Loucy (cell line): ENCODE results near the gene RECQL5.

ENCODE experiments used
- H2AFZ ChIP-seq: fragments of 200-600 bp; sonication (generic); 2 replicates; pipeline ENCODE4 v1.6.0; 2016; ENCODE audit warnings: antibody characterized with exemption, mild to moderate bottlenecking, low read length, moderate library complexity
- H3F3A ChIP-seq: fragments of 200-600 bp; 2 replicates; pipeline ENCODE4 v1.6.0; 2016; ENCODE audit warnings: antibody characterized with exemption, low read depth, mild to moderate bottlenecking
- H3K27me3 ChIP-seq: fragments of 200-600 bp; sonication (generic); 2 replicates; pipeline ENCODE4 v1.6.1; 2014; ENCODE audit warnings: low read length, mild to moderate bottlenecking; ENCODE audit not compliant: insufficient read depth, poor library complexity, severe bottlenecking
- H3K36me3 ChIP-seq: fragments of 200-600 bp; sonication (generic); 2 replicates; pipeline ENCODE4 v1.6.1; 2016; ENCODE audit warnings: low read length; ENCODE audit not compliant: insufficient read depth
- H3K4me1 ChIP-seq: fragments of 200-600 bp; sonication (generic); 2 replicates; pipeline ENCODE4 v1.5.1; 2014; ENCODE audit warnings: low read length, mild to moderate bottlenecking; ENCODE audit not compliant: insufficient read depth, poor library complexity, severe bottlenecking
- H3K4me2 ChIP-seq: fragments of 200-600 bp; sonication (generic); 2 replicates; pipeline ENCODE4 v1.6.0; 2014; ENCODE audit warnings: antibody characterized with exemption, low read length, low read depth, mild to moderate bottlenecking; ENCODE audit not compliant: poor library complexity, severe bottlenecking
- H3K4me3 ChIP-seq: fragments of 200-600 bp; sonication (generic); 2 replicates; pipeline ENCODE4 v1.5.1; 2014; ENCODE audit warnings: low read length, mild to moderate bottlenecking, mixed read lengths; ENCODE audit not compliant: poor library complexity, severe bottlenecking
- H3K79me2 ChIP-seq: fragments of 200-600 bp; sonication (generic); 2 replicates; pipeline ENCODE4 v1.6.1; 2014; ENCODE audit warnings: low read length; ENCODE audit not compliant: insufficient read depth
- H3K9ac ChIP-seq: fragments of 200-600 bp; sonication (generic); 2 replicates; pipeline ENCODE4 v1.6.0; 2014; ENCODE audit warnings: mild to moderate bottlenecking, low read depth, low read length, moderate library complexity; ENCODE audit not compliant: poor library complexity, severe bottlenecking
- H3K9me2 ChIP-seq: fragments of 200-600 bp; sonication (generic); replicated peaks from 2 replicates; pipeline ENCODE4 v1.6.1; 2016; ENCODE audit warnings: low read depth, low read length, mixed read lengths
- H3K9me3 ChIP-seq: fragments of 200-600 bp; sonication (generic); 2 replicates; pipeline ENCODE4 v1.6.1; 2014; ENCODE audit warnings: mild to moderate bottlenecking, antibody characterized with exemption, low read length, low read depth; ENCODE audit not compliant: insufficient read depth
- H4K20me1 ChIP-seq: fragments of 200-600 bp; sonication (generic); 2 replicates; pipeline ENCODE4 v1.6.0; 2014; ENCODE audit warnings: antibody characterized with exemption, low read length, mild to moderate bottlenecking; ENCODE audit not compliant: insufficient read depth, poor library complexity, severe bottlenecking
- EZH2phosphoT487 ChIP-seq: fragments of 200-600 bp; IDR thresholded peaks from 2 replicates; pipeline ENCODE4 v1.6.1; 2018; ENCODE audit warnings: antibody characterized with exemption, mild to moderate bottlenecking, moderate library complexity, borderline replicate concordance
- TF ChIP-seq, protein P1 (sequence below): fragments of 200-600 bp; sonication (generic); conservative IDR thresholded peaks from 2 replicates; pipeline ENCODE4 v1.5.1; 2014; ENCODE audit warnings: mild to moderate bottlenecking, antibody characterized with exemption, low read length

The RECQL5 gene

DNA sequence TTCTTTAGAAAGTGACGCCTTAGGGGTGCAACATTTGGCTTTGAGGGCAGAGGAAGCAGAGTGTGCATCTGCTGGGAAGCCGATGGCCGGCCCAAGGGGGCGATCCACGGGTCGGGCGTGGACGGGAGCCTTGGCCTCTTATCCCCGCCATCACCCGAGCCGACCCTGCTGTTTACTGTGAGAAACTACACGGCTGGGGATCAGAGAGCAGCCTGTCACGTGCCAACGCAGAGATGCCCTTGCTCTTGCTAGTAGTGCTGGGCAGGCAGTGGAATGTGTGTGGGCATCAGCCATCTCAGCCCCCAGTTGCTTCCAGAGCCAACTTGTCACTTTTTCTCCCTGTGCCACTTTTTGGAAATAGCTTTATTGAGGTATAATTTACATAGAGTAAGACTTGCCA is 27.6 kb upstream of the RECQL5 start:
- H3K4me2 ChIP-seq = no peak overlapping the region
- TF ChIP-seq, protein P1, sequence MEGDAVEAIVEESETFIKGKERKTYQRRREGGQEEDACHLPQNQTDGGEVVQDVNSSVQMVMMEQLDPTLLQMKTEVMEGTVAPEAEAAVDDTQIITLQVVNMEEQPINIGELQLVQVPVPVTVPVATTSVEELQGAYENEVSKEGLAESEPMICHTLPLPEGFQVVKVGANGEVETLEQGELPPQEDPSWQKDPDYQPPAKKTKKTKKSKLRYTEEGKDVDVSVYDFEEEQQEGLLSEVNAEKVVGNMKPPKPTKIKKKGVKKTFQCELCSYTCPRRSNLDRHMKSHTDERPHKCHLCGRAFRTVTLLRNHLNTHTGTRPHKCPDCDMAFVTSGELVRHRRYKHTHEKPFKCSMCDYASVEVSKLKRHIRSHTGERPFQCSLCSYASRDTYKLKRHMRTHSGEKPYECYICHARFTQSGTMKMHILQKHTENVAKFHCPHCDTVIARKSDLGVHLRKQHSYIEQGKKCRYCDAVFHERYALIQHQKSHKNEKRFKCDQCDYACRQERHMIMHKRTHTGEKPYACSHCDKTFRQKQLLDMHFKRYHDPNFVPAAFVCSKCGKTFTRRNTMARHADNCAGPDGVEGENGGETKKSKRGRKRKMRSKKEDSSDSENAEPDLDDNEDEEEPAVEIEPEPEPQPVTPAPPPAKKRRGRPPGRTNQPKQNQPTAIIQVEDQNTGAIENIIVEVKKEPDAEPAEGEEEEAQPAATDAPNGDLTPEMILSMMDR = no peak
- no peak for TF ChIP-seq EZH2phosphoT487
- H3K79me2 ChIP-seq = peaks cover 31% of the 10 kb centered on the region; the same call in 1 of the 2 replicates
- H3K9ac ChIP-seq = no peak overlapping the region
- H3K27me3 ChIP-seq = no peaks in the 10 kb centered on the region
- H3K4me1 ChIP-seq = peaks cover 30% of the 10 kb centered on the region
- H4K20me1 ChIP-seq = peaks cover 4% of the 10 kb centered on the region
- H3K4me3 ChIP-seq = no peak overlapping the region
- no peak overlapping the region for H2AFZ ChIP-seq
- no peaks in the 10 kb centered on the region for H3K9me3 ChIP-seq
- H3K9me2 ChIP-seq = no peaks in the 10 kb centered on the region
- peaks cover 72% of the 10 kb centered on the region; the same call in 1 of the 2 replicates for H3K36me3 ChIP-seq
- H3F3A ChIP-seq = peaks cover 6% of the 10 kb centered on the region

DNA sequence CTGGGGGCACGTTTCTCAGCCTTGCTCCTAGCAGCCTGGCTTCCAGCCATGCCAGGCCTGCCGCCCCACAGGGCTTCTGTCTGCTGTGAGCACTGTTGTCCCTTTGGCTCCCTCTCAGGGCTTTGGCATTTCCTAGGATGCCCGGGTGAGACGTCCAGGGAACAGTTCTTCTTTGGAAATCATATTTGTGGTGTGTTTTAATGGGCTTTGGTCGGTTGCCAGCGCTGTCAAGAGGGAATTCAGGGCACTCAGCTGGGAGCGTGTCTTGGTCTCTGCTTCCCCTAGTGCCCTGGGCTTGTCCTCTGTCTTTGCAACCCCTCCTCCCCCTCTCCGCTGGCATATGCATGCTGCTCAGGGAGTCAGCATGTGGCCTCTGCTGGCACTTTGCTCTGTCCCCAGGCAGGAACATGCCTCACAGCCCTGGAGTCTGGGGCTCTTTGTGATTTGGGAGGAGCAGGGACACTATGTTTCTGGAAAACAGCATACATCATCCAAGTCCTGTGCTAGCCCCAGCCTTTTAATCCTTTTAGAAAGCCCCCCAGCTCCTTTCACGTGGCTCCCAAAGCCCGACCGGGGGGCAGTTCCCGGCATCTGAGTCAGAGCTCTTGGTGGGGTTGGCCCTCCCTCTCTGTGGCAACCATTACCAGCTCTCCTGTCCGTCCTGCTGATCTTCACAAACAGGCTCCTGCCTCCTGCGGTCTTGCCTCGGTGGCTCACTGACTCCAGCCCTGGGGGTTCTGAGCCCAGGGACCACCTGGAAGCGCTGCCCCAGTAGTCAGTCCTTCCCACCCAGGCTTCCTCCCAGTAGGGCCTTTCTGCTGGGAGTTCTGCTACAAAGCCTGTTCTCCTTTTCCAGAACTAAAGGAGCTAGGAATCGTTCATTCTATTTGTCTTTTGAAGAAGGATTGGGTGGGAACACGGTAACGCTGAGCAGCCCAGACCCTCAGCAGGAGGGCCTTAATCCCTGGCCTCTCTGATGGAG is 26.8 kb upstream of the RECQL5 start:
- Histone ChIP-seq H3K9me3 (no peaks in the 10 kb centered on the region), H3K9ac (no peak overlapping the region), H3K9me2 (no peaks in the 10 kb centered on the region), H3K27me3 (no peaks in the 10 kb centered on the region), H3K4me2 (no peak overlapping the region), H2AFZ (no peak overlapping the region), H3K36me3 (peaks cover 65% of the 10 kb centered on the region; the same call in 1 of the 2 replicates), H4K20me1 (peaks cover 6% of the 10 kb centered on the region), H3F3A (peaks cover 6% of the 10 kb centered on the region), H3K4me3 (no peak overlapping the region), H3K4me1 (peaks cover 37% of the 10 kb centered on the region), H3K79me2 (peaks cover 36% of the 10 kb centered on the region; the same call in 1 of the 2 replicates)
- TF ChIP-seq EZH2phosphoT487 = no peak
- TF ChIP-seq, protein P1 = no peak

DNA sequence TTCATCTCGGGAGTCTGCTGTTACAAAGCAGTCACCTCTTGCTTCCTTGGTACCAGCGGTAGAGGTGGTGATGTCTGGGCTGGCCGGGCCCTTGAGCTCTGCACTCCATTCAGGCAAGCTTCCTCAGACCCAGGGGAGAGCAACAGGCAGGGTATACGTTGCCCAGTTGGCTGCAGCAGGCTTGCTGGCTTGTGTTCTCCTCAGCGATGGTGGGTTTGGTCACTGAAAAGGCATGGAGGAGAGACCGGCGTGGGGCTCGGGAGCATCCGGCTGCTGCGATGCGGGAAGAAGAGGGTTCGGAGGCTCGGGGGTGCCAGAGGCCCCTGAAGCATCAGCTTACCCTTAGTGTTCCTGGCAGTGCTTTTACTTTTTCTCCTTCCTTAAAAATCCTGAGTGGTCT is 26.0 kb upstream of the RECQL5 start:
- Histone ChIP-seq H3K79me2 (peaks cover 42% of the 10 kb centered on the region; the same call in 1 of the 2 replicates), H3K4me1 (peaks cover 45% of the 10 kb centered on the region), H3K27me3 (no peaks in the 10 kb centered on the region), H3K4me2 (no peak overlapping the region), H3F3A (peaks cover 6% of the 10 kb centered on the region), H3K9me3 (no peaks in the 10 kb centered on the region), H3K4me3 (no peak overlapping the region), H2AFZ (no peak overlapping the region), H3K36me3 (peaks cover 57% of the 10 kb centered on the region; the same call in 1 of the 2 replicates), H3K9ac (no peak overlapping the region), H3K9me2 (no peaks in the 10 kb centered on the region), H4K20me1 (peaks cover 8% of the 10 kb centered on the region)
- no peak for TF ChIP-seq EZH2phosphoT487
- TF ChIP-seq, protein P1 = no peak
